ENCODE data around the gene USP47. TPM values are rescaled to one million over a fixed set of nuclear protein-coding genes. Genes with fewer than 3 reads are reported as not detected.

USP47 gene
- polyA plus RNA-seq, 1 donor = 57.3 TPM

DNA sequence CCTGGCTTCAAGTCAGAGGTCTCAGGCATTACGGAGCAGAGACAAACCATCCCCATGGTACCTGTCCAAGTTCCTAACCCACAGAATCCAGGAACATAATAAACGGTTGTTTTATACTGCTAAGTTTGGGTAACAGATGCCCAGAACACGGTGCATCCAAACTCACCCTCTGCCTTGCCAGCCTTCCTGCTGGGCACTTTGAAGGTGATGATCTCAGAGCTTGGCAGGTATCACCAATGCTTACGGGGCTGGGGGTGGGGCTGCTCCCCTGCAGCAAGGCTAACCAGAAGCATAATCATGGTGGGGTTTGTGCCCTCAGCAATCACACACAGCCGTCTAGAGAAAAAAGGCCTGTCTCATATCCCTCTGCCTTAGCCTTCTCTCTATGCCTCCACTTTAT, 139.6 kb downstream of the USP47 start:
- no peak for DNase-seq

DNA sequence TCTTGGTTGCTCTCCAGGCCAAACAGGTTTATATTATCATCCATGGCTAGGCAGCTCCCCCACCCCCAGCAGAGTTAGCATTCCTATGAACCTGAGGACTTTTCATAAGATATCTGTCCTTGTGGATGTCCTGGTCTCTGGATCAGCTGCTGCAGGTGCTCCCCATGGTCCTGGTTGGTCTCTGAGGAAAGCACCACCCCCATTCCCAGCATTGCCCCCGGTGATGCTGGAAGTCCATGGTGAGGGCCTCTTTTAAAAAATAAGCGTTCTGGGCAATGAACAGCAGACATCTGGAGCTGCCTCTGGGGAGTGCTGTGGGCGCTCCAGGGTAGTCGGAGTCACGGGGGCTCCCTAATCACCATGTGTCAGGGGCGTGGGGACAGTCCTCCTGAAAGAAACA, 140.1 kb downstream of the USP47 start:
- DNase-seq = no peak

DNA sequence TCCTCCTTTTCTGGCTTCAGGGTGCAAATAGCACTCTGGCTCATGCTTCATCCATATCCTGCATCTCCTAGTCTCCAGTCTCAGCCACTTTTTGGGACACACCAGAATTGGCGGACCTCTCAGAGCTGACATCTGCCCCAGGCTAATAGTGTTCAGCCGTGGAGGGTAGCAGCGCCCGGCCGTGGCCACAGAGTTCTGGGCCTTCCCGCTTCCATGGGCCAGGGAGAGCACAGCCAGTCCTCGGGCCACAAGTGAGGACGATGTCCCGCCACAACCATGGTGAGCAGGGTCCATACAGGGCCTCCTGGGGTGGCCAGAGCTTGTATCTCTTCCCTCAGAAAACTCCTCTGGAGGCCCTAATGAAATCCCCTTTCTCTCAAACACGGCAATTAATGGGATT, 140.7 kb downstream of the USP47 start:
- DNase-seq = no peak

DNA sequence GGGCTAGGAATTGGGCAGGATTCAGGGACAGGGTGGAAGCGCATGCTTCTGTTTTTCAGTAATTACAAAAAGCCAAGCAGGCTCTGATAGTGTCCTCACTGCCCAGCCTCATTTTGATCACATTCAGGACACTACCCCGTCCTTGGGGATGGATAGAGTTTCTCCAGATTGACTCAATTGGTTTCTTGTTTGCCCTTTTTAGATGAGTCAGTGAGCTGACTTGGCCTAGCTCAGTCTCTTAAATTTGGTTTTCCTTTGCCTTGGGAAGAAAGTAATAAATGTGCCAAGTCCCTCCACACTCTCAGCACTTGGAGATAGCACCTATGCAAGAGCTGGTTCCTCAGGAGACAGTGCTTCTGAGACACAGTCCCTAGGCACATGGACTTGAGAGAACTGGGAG, 141.2 kb downstream of the USP47 start:
- DNase-seq = no peak

DNA sequence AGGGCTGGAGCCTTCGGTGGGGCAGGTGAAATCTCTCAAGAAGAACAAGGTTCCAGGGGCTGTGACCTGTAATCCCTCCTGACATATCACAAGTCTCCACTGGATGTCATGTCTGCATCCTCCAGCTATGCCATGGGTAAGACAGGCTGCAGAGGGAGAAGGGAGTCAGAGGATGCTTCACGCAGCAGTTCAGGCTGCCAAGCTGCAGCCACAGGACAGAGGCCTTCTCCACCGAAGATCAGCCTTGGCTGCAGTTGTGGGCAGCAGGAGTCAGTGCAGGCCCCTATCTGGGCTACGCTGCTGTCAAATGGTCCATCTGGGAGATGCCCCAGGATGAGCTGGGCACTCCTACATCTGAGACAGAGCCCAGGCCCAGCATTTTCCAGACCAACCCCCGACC, 141.7 kb downstream of the USP47 start:
- no peak for DNase-seq

DNA sequence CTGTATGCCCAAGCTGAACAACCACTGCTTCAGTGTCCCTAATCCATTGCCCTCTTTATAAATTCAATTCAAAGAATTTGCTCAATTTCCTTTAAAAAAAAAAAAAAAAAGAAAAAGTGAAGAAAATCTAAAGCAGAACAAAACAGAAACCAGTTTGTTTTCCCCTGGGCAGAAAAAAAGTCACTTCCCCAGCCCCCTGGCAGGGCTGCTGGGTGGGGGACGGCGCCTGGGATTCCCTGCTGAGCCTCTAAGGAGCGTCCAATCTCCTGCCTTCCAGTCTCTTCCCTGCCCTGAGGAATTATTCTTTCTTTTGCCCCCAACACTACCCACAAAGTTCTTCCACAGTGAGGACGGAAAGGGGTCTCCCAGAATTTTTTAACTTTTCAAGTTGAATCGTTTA, 142.8 kb downstream of the USP47 start:
- no peak for DNase-seq

DNA sequence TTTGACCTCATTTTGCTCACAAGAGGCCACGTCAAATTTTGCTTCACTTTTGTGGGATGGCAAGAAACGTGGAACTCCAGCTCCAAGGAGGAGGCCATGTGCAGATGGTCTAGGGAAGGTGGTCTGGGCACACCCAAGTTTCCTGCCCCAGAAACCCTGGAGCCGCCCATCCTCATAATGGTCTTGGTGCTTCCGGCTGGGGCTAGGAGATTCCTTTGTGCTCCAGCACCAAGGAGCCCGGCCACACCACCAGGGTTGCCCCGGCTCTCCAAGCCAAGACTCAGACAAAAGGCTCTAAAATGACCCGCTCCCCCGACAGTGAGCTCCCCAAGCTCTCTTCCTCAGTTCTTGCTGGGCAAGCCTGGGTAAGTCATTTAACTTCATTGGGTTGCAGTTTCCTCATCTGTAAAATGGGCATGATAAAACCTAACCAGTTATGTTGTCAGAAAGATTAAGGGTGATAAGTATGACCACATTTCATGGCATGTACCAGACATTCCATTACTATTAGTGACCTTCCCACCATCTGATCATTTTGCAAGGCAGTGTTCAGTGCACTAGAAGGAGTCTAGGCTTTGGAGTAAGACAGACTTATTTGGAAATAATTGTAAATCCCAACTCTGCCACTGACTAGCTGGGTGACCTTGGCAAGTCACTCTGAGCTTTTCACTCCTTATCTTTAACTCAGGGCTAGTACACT, 143.4 kb downstream of the USP47 start:
- no peak for DNase-seq

DNA sequence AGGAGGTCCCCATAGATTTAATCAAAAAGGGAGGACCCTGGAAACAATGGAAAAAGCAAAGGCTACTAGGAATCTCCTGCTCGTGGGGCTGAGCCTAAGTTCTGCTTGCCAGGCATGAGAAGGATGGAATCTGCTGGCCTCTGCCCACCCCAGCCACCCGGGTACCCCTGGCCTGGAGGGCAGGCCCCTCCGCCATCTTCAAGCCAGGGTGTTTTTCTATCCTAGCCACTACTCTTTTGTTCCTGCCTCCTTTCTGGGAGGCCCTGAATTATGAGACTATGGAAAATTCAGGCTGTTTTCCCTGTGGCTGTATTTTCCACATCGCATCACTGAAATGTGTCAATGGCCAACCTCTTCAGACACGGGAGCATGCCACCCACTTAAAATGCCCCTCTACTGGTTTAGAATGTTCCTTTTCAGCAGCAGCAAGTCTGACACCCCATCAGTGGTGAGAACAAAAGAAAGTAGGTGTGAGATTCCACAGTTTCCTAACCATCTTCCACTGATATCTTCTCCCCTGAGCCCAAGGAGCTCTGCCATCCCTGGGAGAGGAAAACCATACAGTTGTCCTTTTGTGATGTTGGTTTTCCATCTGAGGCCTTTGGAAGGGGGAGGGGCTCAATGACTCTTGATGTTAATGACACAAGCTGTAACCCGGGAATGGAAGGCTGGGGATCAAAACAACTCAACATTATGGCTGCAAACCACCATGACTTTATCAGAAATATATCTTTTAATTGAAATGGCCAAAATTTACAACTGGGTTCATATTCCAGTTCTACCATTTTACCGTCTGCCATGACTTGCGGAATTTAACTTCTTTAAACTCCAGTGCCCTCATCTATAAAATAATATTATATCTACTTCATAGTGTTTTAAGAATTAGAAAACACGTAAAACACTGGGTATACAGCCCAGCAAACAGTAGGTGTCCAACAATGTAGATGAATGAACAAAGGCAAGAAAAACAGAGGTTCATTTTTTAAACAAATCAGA, 144.5 kb downstream of the USP47 start:
- DNase-seq = no peak

DNA sequence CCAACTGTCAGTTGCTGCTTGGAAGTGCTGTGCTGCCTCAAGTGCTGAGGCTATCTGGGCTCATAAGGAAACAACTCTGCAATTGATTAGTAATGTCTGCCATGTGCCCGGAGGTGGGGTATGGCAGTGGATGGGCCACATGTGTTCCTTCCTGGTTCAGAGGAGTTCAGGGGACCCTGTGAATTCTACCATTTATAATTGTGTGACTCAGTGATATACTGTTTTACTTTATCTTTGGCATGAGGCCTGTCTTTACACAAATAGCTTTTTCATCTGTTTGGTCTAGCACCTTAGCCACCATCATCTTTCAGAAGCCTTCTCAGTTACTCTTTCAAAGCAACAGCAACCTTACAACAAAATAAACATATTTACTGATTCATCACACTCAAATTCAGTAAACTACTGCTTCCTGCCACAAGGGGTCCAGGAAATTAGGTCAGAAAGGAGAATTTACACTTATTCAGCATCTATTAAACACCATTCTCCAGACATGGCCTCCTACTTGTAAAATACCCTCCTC, 145.8 kb downstream of the USP47 start:
- DNase-seq = no peak

DNA sequence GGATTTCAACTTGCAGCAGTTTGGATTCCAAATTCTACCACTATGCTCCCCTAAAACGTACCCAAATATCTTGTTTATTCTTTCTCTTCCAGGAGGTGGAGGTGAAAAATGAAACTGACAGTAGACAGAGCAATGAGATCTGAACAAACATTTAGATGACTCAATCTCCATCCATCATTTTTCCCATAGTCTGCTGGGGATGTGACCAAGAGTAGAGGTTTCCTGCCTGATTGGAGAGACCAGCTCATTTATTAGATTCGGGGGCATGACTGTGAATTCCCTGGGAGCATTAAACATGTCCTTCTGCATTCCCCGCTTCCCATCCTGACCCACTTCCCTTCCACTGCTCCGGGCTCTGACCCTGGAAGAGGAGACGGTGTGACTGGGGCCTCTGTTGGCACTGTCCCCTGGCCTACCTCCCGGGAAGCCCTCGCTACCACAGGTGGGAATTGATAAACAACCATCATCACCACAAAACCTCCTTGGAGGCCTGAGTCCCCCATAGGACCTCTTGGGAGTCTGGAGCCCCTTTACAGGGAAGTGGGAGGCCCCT, 146.4 kb downstream of the USP47 start:
- no peak for DNase-seq

DNA sequence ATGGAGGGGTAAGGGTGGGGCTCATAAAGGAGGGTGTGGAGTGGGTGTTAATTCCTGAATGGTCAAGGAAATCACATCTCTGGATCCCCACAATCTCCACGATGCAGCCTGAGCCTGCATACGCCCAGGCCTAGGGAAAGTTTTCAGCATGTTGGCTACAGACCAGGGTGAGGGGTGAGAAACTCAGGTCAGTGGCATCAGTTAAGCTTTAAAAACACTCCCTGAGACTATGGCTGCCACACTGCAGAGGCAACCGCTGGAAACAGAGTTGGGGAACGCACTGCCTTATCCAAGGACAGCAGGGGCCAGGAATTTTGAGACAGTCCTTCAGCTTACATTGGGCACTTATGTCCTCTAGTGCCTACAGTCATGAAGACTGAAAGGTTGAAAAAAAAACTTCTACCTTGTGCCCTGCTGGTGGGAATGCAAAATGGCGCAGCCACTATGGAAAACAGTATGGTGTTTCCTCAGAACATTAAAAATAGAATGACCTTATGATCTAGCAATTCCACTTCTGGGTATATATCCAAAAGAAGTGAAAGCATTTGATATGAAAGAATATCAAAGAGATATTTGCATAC, 147.0 kb downstream of the USP47 start:
- DNase-seq = no peak

DNA sequence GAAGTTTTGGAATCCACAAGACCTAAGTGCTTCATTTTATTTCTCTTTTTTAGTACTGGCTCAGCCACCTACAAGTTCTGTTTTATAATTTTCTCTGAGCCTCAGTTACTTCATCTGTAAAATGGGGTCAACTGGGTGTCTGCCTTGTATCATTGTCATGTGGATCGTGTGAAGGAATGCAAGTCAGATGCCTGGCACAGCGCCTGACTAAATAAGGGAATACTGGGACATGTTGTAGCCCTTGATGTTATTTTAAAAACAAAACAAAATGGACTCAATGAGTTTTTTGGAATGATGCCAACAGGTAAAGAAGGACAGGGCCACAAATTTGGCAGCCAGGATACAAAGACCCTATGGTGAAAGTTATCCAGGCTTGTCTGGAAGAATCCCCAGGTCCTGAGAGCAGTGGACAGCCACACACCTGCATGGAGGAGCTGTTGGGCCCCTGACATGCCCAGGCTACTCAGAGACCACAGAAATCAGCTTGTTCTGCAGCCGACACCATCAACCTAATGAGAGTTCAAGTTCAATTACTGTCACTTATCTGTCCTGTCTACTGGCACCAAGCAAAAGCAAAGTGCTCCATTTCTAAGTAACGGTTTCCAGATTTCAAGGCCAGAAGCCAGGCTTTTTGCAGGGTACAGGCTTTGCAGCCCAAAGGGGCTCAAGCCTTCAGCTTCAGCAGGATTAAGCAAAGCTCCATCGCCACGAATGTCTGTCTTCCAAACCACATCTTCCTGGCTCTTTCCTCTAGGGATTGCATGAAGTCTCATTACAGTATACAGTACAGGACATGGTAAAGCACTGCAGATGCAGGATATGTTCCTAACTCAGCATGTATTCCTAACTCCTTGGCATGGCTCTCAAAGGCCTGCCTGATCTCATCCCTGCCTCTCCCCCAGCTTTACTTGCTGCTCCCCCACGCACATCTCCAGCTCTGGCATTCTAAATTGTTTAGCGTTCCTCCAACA, 148.3 kb downstream of the USP47 start:
- no peak for DNase-seq

DNA sequence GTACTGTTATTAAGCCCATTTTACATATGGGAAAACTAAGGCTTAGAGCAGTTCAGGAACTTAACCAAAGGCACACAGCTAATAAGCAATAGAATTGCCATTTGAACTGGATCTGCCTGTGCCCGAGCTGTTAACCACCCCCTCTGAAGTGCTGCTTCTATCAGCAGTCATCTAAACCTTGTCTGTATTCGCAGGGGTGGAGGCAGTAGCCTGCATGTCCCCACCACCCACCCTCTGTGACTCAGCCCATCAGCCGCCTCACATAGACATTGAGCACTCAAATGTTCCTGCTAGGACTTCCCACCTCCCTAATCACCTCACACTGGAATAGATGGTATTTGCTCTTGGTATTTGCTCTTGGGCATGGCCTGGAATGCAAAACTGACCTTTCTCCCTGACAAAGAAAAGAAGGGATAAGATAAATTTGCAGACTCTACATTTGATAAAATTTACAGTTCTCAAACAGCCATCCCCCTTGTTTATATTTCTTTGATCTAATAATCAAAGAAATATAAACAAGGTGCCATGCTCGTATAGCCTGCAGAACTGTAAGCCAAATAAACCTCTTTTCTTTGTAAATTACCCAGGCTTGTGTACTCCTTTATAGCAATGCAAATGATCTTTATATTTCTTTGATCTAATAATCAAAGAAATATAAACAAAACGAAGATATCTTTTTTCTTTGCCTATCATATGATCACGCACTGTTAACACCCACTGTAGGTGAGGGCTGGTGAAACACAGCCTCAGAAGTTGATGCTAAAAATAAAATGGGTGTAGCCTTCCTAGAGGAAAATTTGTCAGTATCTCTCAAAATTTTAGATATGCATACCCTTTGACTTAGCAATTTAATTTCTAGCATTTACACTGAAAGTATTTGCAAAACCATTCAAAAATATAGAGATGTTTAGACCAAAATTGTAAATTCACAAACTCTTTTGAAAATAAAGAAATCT, 150.8 kb downstream of the USP47 start:
- DNase-seq = no peak

DNA sequence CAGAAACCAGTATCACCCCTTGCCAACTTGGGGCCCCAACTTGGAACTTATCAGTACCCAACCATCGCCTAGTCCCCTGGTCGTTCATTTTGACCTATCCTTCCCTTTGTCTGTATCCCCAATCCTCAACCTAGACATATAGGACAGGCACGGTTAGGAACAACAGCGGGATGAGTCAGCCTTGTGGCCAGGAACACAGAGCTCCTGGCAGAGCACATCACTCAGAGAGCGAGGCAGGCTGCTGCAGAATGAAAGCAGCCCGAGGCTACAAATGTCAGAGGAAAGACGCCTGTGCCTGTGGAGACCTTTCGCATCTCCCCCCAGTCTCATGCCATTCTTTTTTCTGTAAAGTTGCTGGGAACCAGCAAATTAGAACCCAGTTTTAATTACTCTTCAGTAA, 152.1 kb downstream of the USP47 start:
- DNase-seq = no peak

DNA sequence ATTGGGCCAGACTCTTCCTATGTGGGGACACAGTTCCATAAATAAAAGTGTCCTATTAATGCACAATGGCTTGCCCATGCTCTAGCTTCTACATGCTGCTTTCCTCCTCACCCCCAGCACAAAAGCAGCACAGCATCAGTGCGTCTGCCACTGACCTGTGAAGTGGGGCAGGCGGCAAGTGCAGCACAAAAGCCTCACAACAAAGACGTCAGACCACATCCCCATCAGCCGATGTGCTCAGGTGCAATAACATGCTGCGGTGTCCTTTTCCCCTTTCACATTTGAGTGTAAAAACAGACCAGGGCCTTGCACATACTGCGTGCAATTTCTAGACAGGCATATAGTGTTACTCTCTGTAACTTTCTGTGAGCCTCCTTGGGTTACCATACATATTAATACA, 153.8 kb downstream of the USP47 start:
- no peak for DNase-seq

DNA sequence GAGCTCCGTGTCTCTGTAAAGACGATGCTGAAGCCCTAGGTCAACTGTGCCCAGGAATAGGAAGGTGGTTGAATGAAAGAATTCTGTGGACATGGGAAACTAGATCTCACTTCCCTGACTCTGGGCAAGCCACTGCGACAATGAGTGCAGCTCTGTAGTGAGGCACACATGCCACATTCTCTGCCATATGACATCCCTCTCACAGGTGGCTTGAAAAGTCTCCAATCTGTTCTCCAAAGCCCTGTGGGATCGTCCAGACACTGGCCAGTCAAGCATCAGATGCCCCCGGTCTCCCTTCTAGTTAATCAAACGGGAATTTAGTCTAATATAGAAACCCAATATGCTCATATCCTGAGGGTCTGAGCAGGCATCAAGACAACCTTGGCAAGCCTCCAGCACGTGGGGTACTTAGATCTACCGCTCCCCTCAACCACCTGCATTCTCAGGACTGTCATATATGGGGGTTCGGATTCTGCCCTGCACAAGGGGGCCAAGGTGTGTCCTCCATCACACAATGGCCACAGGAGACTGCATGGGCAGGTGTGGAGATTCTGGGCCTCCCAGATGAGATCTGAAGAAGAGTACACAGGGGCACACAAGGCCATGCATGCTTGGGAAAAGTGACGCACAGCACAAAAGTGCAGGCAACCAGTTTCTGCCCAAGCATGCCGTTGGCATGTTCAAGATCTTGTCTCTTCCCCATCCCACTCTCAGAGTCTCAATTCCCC, 154.7 kb downstream of the USP47 start:
- DNase-seq = no peak

DNA sequence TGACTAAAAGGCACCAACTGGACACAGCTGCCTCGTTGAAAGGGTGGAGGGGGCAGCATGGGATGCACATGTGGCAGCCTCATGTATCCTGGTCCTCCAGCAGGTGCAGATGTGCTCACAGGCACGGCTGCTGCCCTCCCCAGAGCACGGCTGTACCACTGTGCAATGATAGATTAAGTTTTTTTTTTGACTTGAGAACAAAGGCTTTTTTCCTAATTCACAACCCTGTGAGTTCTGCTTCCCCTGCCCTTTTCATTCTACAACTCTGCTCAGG, 155.2 kb downstream of the USP47 start:
- DNase-seq = no peak

DNA sequence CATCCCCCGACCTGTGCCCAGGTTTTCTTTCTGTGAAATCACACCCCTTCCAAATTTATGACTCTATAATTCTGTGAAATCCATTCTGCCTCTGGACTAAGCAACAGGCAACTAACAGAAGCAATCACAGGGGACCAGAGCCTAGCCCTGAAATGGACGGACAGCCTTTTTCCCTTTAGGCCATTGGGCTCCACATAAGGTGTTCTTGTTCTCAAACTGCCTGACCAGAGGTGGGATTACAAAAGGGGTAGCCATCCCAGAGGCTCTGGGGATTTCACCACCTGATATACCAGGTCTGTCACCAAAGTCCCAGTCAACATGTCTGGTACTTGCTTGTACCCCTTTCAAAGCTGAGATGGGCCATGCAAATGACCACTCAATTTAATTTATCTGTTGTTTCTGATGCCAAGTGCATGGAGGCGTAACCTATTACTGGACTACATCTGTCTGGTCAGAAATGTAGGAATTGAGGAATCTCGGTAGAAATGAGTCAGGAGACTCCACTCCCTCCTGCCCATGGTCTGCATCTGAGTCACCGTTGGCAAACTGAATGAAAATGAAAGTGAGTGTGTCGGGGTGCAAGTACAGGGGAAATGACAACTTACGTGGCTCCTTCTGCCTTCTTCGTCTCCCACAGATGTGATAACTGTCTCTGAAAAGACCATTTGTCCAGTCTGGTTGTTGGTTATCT, 156.5 kb downstream of the USP47 start:
- no peak for DNase-seq

DNA sequence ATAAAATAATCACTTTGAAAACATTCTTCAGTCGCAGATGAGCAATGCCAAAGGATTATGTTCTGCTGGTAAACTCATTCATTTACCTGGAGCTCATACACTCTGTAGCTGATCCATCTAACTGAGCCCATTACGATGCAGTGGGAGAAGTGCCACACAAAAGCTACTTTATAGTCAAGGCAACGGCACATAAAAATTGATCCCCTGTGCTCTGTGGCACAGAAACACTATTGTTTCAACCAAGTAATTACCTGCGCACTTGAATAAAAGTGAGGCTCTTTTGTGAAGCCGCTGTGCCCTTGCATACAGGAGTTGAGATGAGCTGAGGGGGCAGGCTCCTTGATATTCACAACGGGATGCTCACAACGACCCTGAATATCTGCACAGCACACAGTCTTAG, 159.4 kb downstream of the USP47 start:
- DNase-seq = no peak

All from hindlimb muscle (tissue), 1 donor.